ENCODE measurements around the gene ADTRP.
"Not testable (repeated sequence)": the region's sequence is repeated elsewhere in the genome, so short reads cannot be mapped to it uniquely, and the experiment has no call there.

Gene ADTRP

DNA sequence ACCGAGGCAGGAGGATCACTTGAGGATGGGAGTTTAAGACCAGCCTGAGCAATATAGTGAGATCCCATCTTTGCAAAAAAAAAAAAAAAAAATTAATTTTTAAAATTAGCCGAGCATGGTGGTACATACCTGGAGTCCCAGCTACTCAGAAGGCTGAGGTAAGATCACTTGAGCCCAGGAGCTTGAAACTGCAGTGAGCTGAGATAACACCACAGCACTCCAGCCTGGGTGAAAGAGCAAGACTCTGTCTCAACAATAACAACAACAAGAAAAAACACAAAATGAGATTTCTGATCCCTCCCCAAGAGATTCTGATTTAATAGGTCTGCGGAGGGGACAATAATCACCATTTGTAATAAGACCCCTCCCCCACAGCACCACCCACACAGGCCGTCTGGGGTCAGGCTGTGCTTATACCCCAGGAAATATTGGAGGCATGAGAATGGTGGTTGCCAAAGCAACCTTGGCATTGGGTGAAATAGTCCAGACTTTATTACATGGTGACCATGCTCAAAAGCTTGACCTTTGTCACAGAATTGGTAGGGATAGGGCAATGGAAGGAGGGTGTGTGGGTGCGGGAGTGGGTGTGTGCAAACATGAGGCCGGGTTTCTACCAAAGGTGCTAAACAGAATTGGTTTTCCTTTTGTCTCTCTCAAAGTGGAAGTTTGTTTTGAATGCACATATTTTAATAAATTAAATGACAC, 24.4 kb upstream of the ADTRP start:
- DNase-seq = no peak

DNA sequence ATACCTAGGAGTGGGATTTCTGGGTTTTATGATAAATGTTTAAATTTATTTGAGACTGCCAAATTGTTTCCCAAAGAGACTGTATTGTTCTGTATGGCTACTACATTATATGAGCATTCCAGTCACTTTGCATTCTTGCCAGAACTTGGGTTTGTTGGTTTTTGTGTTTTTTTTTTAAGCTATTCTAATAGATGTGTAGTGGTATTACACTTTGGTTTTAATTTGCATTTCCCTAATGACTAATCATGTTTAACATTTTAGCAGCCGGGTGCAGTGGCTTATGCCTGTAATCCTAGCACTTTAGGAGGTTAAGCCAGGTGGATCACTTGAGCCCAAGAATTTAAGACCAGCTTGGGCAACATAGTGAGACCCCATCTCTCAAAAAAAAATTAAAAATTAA, 21.9 kb upstream of the ADTRP start:
- DNase-seq = not testable (repeated sequence)

GRCh38 chr6:11798538-11798937, 19.9 kb upstream of the ADTRP start:
- no peak for DNase-seq

DNA sequence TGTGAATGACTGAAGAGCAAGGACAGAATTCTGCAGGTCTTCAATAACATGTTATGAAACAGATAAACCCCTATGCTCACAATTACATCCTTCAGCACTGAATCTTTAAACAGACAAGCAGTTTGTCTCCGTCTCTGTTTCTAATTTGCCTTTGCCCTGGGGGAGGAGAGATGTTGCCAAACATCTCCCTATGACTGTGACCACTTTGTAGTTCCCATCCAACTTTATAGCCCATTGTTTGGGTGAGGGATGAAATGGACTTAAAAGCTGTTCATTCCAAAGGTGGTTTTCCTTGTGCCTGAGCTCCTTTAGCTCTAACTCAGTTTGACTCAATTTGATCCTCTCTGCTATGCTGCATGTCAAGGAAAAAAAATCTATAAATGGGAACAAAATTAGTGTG, 19.5 kb upstream of the ADTRP start:
- no peak for DNase-seq

DNA sequence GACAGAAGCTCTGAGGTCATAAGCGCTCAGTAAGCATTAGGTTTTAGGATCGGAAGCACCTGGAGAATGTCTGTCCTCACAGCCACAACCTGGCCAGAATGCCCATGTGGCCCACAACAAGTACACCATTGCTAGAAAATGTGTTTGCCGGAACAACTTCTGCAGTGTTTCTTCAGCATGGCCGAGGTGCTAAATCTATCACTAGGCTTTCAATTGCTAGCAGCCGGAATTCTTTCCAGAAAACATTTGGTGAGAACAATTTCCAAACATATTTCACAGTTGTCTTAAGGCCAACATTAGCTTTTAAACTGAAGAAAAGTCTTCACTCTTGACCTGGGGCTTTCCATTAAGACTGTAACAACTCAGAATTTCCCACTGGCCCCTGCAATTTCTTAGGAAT, 18.2 kb upstream of the ADTRP start:
- DNase-seq = no peak

DNA sequence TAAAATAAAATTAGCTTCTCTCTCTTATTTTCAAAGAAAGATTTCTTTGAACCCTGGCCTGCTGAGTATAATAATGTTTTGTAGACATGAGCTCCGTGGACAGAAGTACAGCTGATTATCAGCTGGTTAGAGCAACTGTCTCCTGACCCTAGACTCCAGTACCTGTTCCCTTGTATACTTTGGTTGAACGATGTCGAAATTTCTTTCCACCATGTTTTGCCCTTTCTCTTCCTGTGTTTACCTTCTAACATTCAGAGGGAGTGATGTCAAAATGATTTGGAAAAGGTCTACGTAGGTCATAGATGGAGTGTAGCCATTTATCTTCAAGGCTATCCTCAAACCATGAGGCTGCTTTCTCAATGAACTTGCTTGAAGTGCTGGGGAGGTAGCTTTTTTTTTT, 16.8 kb upstream of the ADTRP start:
- DNase-seq = no peak

DNA sequence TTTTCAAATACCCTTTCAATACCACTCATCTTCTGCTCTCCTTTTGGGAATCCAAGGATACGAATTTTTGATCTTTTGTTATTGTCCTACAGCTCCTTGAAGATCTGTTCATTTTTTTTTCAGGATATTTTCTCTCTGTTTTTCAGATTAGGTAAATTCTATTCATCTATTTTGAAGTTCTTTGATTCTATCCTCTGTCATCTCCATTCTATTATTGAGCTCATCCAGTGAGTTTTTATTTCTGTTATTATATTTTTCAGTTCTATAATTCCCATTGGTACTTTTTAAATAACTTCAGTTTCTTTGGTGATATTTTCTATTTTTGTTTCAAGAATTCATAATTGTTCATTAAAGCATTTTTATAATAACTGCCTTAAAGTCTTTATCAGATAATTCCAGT, 14.7 kb upstream of the ADTRP start:
- no peak for DNase-seq

DNA sequence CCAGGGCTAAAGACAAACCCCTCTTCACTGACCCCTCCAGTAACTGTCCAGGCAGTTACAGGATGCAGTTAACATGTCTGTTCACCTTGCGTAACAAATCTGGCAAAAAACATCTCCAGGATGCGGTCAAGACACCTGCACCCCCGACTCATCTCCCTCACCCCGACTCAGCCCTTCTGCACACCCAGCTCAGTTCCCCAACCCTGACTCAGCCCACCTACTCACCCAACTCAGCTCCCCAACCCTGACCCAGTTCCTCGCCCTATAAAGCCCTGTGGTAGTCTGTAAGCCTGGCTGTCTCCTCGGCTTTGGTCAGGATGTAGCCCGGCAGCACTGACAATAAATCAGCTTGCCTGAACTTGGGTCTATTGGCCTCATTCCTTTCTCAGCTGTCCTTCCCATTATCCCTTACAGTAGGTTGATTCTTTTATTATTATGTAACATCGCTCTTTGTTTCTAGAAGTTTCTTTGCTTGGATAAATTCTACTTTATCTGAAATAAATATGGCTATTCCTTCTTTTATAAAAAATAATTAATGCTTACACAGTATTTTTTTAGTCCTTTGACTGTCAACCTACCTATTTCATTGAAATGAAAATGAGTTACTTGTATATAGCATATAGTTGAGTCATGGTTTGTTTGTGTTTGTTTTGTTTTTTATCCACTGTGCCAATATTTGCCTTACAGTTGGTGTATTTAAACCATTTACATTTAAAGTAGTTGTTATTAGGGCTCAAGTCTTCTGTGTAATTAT, 12.9 kb upstream of the ADTRP start:
- no peak for DNase-seq

DNA sequence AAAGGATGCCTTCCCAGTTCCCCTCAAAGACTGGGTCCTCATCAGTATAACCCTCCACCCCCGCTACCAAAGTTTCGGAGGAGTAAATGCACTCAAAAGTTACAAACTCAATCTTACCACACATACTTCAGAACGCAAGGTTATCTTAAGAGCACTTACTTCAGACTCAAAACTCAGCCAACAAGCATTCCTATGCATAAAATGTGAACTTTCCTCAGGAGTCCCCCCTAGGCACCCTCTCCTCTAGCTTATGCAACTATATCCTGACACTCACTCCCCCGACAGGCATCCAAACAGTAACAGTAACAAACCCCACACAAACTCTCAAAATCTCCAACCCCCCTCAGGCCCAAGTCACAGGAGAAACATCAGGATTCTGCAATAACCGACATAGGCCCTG, 11.1 kb upstream of the ADTRP start:
- no peak for DNase-seq

- DNase-seq = no peak
Observed at GRCh38 chr6:11788043-11788442, 9.4 kb upstream of the ADTRP start.

- DNase-seq = no peak
Observed at GRCh38 chr6:11785774-11786579, 7.4 kb upstream of the ADTRP start.

- no peak for DNase-seq
Observed at GRCh38 chr6:11785415-11785773, 6.8 kb upstream of the ADTRP start.

DNA sequence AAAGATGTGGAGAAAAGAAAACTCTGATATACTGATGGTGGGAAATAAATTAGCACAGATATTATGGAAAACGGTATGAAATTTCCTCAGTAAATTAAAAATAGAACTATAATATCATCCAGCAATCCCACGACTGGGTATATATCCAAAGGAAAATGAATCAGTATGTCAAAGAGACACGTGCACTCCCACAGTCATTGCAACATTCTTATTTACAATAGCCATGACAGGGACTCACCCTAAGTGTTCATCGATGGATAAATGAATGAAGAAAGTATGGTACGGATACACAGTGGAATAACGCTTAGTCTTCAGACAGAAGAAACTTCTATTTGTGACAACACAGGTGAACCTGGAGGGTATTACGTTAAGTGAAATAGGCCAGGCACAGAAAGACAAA, 5.7 kb upstream of the ADTRP start:
- no peak for DNase-seq

DNA sequence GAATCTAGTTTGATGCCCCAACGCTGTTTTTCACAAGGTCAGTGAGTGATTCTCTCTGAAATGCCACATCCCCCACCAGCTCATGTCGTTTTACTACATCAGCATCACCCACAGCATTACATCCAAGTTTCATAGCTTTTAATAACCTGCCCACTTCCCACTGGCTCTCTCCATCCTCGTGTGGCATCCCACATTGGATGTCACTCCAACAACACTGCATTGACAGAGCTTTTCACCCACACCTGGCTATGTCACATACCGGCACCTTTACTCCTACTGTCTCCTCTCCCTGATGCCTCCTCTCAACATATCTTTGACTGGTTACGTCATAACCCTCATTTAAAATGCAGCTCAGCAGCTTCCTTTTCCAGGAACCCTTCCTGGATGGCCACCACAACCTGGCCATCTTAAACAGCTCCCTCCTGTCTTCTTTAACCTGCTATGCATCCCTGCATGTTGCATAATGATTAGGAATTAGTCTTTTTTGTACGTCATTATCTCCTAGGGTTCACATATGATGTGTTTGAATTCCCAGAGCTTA, 5.0 kb upstream of the ADTRP start:
- no peak for DNase-seq

- DNase-seq = no peak
Observed at GRCh38 chr6:11782524-11782923, 3.9 kb upstream of the ADTRP start.

DNA sequence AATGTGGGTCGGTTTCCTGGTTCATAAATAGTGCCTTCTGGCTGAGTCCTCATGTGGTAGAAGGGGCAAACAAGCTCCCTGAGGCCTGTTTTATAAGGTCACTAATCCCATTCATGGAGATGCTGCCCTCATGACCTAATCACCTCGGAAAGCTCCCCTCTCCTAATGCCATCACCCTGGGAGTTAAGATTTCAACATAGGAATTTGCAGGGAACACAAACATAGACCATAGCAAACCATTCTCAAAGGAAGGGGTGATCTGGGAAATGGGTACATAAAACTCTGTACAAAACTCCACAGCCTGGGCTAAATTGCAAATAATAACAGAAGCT, 1.5 kb upstream of the ADTRP start:
- DNase-seq = no peak

GRCh38 chr6:11779329-11780096, 910 bp upstream of the ADTRP start:
- DNase-seq = no peak

GRCh38 chr6:11778036-11778435, 567 bp downstream of the ADTRP start:
- DNase-seq = no peak

- no peak for DNase-seq
Observed at GRCh38 chr6:11775791-11776409, 2.7 kb downstream of the ADTRP start.

- no peak for DNase-seq
Observed at GRCh38 chr6:11774426-11774825, 4.2 kb downstream of the ADTRP start.

GRCh38 chr6:11773581-11773980, 5.0 kb downstream of the ADTRP start:
- DNase-seq = no peak

GRCh38 chr6:11773013-11773412, 5.6 kb downstream of the ADTRP start:
- DNase-seq = no peak
